Liver (tissue), 9 donors: ENCODE measurements around the gene ANO10. TPM values are rescaled to one million over a fixed set of nuclear protein-coding genes. Genes with fewer than 3 reads are reported as not detected.
"Not testable (repeated sequence)": the region's sequence is repeated elsewhere in the genome, so short reads cannot be mapped to it uniquely, and the experiment has no call there.

Source experiments
- DNase-seq: peaks from one replicate; pipeline ENCODE4 v3.0.0-alpha.2; 2017; ENCODE audit warnings: low spot score
- H3K27ac ChIP-seq, 2 donors: one replicate each; pipeline ENCODE4 v1.7.0; 2013; ENCODE audit warnings: inconsistent platforms in 2 of 2, low read length in 2 of 2, control low read depth in 1 of 2, low read depth in 1 of 2, mild to moderate bottlenecking in 1 of 2
- H3K27me3 ChIP-seq, 4 donors: one replicate each; pipeline versions ENCODE4 v1.6.1 to v1.7.0; 2013; ENCODE audit warnings: low read length in 3 of 4, inconsistent platforms in 1 of 4, mild to moderate bottlenecking in 1 of 4, moderate library complexity in 1 of 4; ENCODE audit not compliant: control insufficient read depth in 4 of 4, insufficient read depth in 4 of 4
- H3K36me3 ChIP-seq, 4 donors: one replicate each; pipeline versions ENCODE4 v1.6.1 to v1.7.0; 2013; ENCODE audit warnings: low read length in 3 of 4, mild to moderate bottlenecking in 3 of 4, low read depth in 1 of 4, moderate library complexity in 1 of 4; ENCODE audit not compliant: control insufficient read depth in 4 of 4, insufficient read depth in 3 of 4
- H3K4me1 ChIP-seq, 4 donors: one replicate each; pipeline versions ENCODE4 v1.6.1 to v1.7.0; 2013; ENCODE audit warnings: low read length in 3 of 4, mild to moderate bottlenecking in 3 of 4, moderate library complexity in 1 of 4; ENCODE audit not compliant: control insufficient read depth in 4 of 4, insufficient read depth in 4 of 4
- H3K4me3 ChIP-seq, 3 donors: one replicate each; pipeline versions ENCODE4 v1.6.1 to v1.7.0; 2013; ENCODE audit warnings: low read length in 3 of 3, control low read depth in 1 of 3, low read depth in 1 of 3, mild to moderate bottlenecking in 1 of 3
- H3K9ac ChIP-seq, 2 donors: one replicate each; pipeline ENCODE4 v1.7.0; 2013; ENCODE audit warnings: low read length in 2 of 2, mild to moderate bottlenecking in 2 of 2, moderate library complexity in 2 of 2, control low read depth in 1 of 2, low read depth in 1 of 2
- H3K9me3 ChIP-seq, 4 donors: one replicate each; pipeline versions ENCODE4 v1.6.1 to v1.7.0; 2013; ENCODE audit warnings: low read length in 3 of 4; ENCODE audit not compliant: control insufficient read depth in 4 of 4
- ATF3 ChIP-seq: IDR thresholded peaks from 2 replicates; pipeline ENCODE4 v1.6.1; 2016; ENCODE audit warnings: antibody characterized with exemption
- CTCF ChIP-seq: fragments of 150-350 bp; IDR thresholded peaks from 2 replicates; pipeline ENCODE4 v1.5.1; 2017; ENCODE audit warnings: improper control_type of control experiment, low read depth, low read length; ENCODE audit not compliant: missing input control
- EGR1 ChIP-seq, 2 donors: IDR thresholded peaks; 2 replicates each; pipeline ENCODE4 v1.6.1; 2016 to 2018; ENCODE audit warnings: antibody characterized with exemption in 2 of 2, low read depth in 2 of 2
- FOXA1 ChIP-seq: IDR thresholded peaks from 2 replicates; pipeline ENCODE4 v1.6.1; 2016; ENCODE audit warnings: antibody characterized with exemption
- GABPA ChIP-seq, 2 donors: IDR thresholded peaks in 1 of 2; conservative IDR thresholded peaks in 1 of 2; 2 replicates each; pipeline ENCODE4 v1.6.1; 2016; ENCODE audit warnings: antibody characterized with exemption in 2 of 2, mild to moderate bottlenecking in 1 of 2, moderate library complexity in 1 of 2
- HNF4A ChIP-seq, 2 donors: conservative IDR thresholded peaks; 2 replicates each; pipeline ENCODE4 v1.6.1; 2016; ENCODE audit warnings: antibody characterized with exemption in 2 of 2, mild to moderate bottlenecking in 2 of 2
- HNF4G ChIP-seq: IDR thresholded peaks from 2 replicates; pipeline ENCODE4 v1.6.1; 2016; ENCODE audit warnings: antibody characterized with exemption
- JUND ChIP-seq, 2 donors: IDR thresholded peaks; 2 replicates each; pipeline ENCODE4 v1.6.1; 2016; ENCODE audit warnings: antibody characterized with exemption in 2 of 2
- MAX ChIP-seq: IDR thresholded peaks from 2 replicates; pipeline ENCODE4 v1.6.1; 2016; ENCODE audit warnings: antibody characterized with exemption
- NR2F2 ChIP-seq: IDR thresholded peaks from 2 replicates; pipeline ENCODE4 v1.6.1; 2016; ENCODE audit warnings: antibody characterized with exemption
- RAD21 ChIP-seq, 2 donors: IDR thresholded peaks; 2 replicates each; pipeline ENCODE4 v1.6.1; 2016; ENCODE audit warnings: antibody characterized with exemption in 2 of 2, mild to moderate bottlenecking in 2 of 2
- REST ChIP-seq: IDR thresholded peaks from 2 replicates; pipeline ENCODE4 v1.6.1; 2016; ENCODE audit warnings: antibody characterized with exemption, mild to moderate bottlenecking
- RXRA ChIP-seq, 2 donors: IDR thresholded peaks; 2 replicates each; pipeline ENCODE4 v1.6.1; 2017 to 2018; ENCODE audit warnings: antibody characterized with exemption in 2 of 2, mild to moderate bottlenecking in 1 of 2
- SP1 ChIP-seq: IDR thresholded peaks from 2 replicates; pipeline ENCODE4 v1.6.1; 2018; ENCODE audit warnings: antibody characterized with exemption, mild to moderate bottlenecking
- TAF1 ChIP-seq: conservative IDR thresholded peaks from 2 replicates; pipeline ENCODE4 v1.6.1; 2016; ENCODE audit warnings: antibody characterized with exemption, mild to moderate bottlenecking
- YY1 ChIP-seq: IDR thresholded peaks from 2 replicates; pipeline ENCODE4 v1.6.1; 2016; ENCODE audit warnings: antibody characterized with exemption, mild to moderate bottlenecking
- ZBTB33 ChIP-seq: IDR thresholded peaks from 2 replicates; pipeline ENCODE4 v1.6.1; 2016; ENCODE audit warnings: antibody characterized with exemption
- WGBS: extraction: QIAGEN DNeasy Blood & Tissue Kit; methylation state at CpG from one replicate; pipeline ENCODE4 v1.1.7; 2013; 5-methylcytosine and 5-hydroxymethylcytosine counted together
- polyA plus RNA-seq, 2 donors: library from polyadenylated mRNA; stranded (reverse) in 1 of 2; unstranded in 1 of 2; fragments of 200-250 nt in 1 of 2; fragments of >200 nt in 1 of 2; fragmentation: Nextera tagmentation in 1 of 2; extraction: Ambion mirVana in 1 of 2; gene quantifications; one replicate each; pipeline versions ENCODE4 v1.2.1 to v1.2.3, GENCODE V29; 2013 to 2015
- total RNA-seq, 2 donors: library from RNA; depleted of rRNA; stranded (reverse); fragments of >200 nt; gene quantifications; one replicate each; pipeline ENCODE4 v1.2.3, GENCODE V29; 2014
- donor health status: healthy.
- donor health status: healthy.
- donor health status: healthy.
- donor health status: healthy.
- donor health status: healthy.

Gene ANO10
- total and polyA plus RNA-seq, 4 donors: 5.6 to 8.7 (median 6.8) TPM

GRCh38 chr3:43573576-43573975 lies 48.2 kb downstream of the ANO10 start:
- no peaks in the 10 kb centered on the region for H3K4me1 ChIP-seq
- H3K36me3 ChIP-seq: peaks cover 0 to 7% (median 1%) of the 10 kb centered on the region in 4 donors
- no peaks in the 10 kb centered on the region for H3K9me3 ChIP-seq
- no peak for DNase-seq
- no peak overlapping the region for H3K9ac ChIP-seq
- 88% methylated on average over 2 of the region's 2 CpGs for WGBS
- no peak for TF ChIP-seq RXRA (IDR thresholded peaks at IDR 0.05)
- H3K27me3 ChIP-seq: no peaks in the 10 kb centered on the region
- H3K27ac ChIP-seq: no peak overlapping the region
- no peak overlapping the region for H3K4me3 ChIP-seq

GRCh38 chr3:43565661-43566341 lies 56.0 kb downstream of the ANO10 start:
- H3K27me3 ChIP-seq, DNase-seq: not testable (repeated sequence)

GRCh38 chr3:43559961-43560360 lies 61.9 kb downstream of the ANO10 start:
- Histone ChIP-seq H3K27ac (no peak overlapping the region), H3K27me3 (no peaks in the 10 kb centered on the region), H3K4me1 (no peaks in the 10 kb centered on the region), H3K36me3 (peaks cover 0 to 6% (median 2%) of the 10 kb centered on the region in 4 donors), H3K9ac (no peak overlapping the region), H3K9me3 (no peaks in the 10 kb centered on the region), H3K4me3 (no peak overlapping the region)
- TF ChIP-seq JUND (IDR thresholded peaks at IDR 0.05) (no peak), NR2F2 (no peak), ZBTB33 (no peak), YY1 (no peak), CTCF (no peak), HNF4G (no peak), SP1 (no peak), GABPA (IDR thresholded peaks at IDR 0.05 in 1 of 2, conservative IDR thresholded peaks at IDR 0.05 in 1 of 2) (no peak), EGR1 (IDR thresholded peaks at IDR 0.05; ENCODE audit: low read depth in 2 of 2) (no peak), MAX (no peak), TAF1 (no peak), RAD21 (IDR thresholded peaks at IDR 0.05) (no peak), ATF3 (no peak), HNF4A (conservative IDR thresholded peaks at IDR 0.05) (no peak), REST (no peak), RXRA (IDR thresholded peaks at IDR 0.05) (no peak), FOXA1 (no peak)
- no peak for DNase-seq

More at GRCh38 chr3:43565661-43566341, 56.0 kb downstream of the ANO10 start:
- H3K36me3 ChIP-seq, H3K4me3 ChIP-seq, H3K9me3 ChIP-seq, H3K9ac ChIP-seq, H3K27ac ChIP-seq, H3K4me1 ChIP-seq: not testable (repeated sequence)
- 82% methylated on average over 20 of the region's 30 CpGs for WGBS
